ENCODE measurements around the gene MT1B.

GRCh38 chr16:56632156-56632847, 19.4 kb upstream of the MT1B start, which contains the start of gene MT1M:
- TF ChIP-seq CTCF (IDR thresholded peaks at IDR 0.05; ENCODE audit: low read depth, low read length) (no peak), MAX (IDR thresholded peaks at IDR 0.05; ENCODE audit: low read depth, low read length) (no peak)

Data from NB4 (cell line).